HUES48 (cell line): ENCODE data around the gene FHIT.

ENCODE experiments used
- H3K27ac ChIP-seq: one replicate; pipeline ENCODE4 v1.7.0; 2013; ENCODE audit warnings: low read depth, low read length, inconsistent platforms
- H3K27me3 ChIP-seq: 2 replicates; pipeline ENCODE4 v1.6.1; 2013; ENCODE audit warnings: mild to moderate bottlenecking, low read length; ENCODE audit not compliant: control insufficient read depth, insufficient read depth
- H3K36me3 ChIP-seq: 2 replicates; pipeline ENCODE4 v1.6.1; 2013; ENCODE audit warnings: low read length; ENCODE audit not compliant: control insufficient read depth, insufficient read depth
- H3K4me1 ChIP-seq: 2 replicates; pipeline ENCODE4 v1.6.1; 2013; ENCODE audit warnings: mild to moderate bottlenecking, low read length; ENCODE audit not compliant: control insufficient read depth, insufficient read depth
- H3K4me3 ChIP-seq: 2 replicates; pipeline ENCODE4 v1.5.1; 2013; ENCODE audit warnings: mild to moderate bottlenecking, low read depth, low read length
- H3K9ac ChIP-seq: 2 replicates; pipeline ENCODE4 v1.6.1; 2013; ENCODE audit warnings: mild to moderate bottlenecking, low read depth, low read length, moderate library complexity
- H3K9me3 ChIP-seq: 2 replicates; pipeline ENCODE4 v1.6.1; 2013; ENCODE audit warnings: low read length; ENCODE audit not compliant: control insufficient read depth, insufficient read depth

The FHIT gene

GRCh38 chr3:59727902-59728586 is 1523.2 kb downstream of the FHIT start:
- no peak overlapping the region for H3K27ac ChIP-seq
- no peak overlapping the region for H3K9ac ChIP-seq
- no peaks in the 10 kb centered on the region for H3K27me3 ChIP-seq
- no peaks in the 10 kb centered on the region for H3K9me3 ChIP-seq
- no peaks in the 10 kb centered on the region for H3K4me1 ChIP-seq
- H3K4me3 ChIP-seq, result no peak overlapping the region
- no peaks in the 10 kb centered on the region for H3K36me3 ChIP-seq

GRCh38 chr3:59726279-59726678 is 1525.0 kb downstream of the FHIT start:
- Histone ChIP-seq H3K9ac (no peak overlapping the region), H3K9me3 (no peaks in the 10 kb centered on the region), H3K4me3 (no peak overlapping the region), H3K4me1 (no peaks in the 10 kb centered on the region), H3K27ac (no peak overlapping the region), H3K36me3 (no peaks in the 10 kb centered on the region), H3K27me3 (no peaks in the 10 kb centered on the region)

- peak overlapping the region; percentile 85 for H3K27ac ChIP-seq
Observed at GRCh38 chr3:59717679-59718205, 1533.5 kb downstream of the FHIT start.

GRCh38 chr3:59714066-59714465 is 1537.2 kb downstream of the FHIT start:
- peaks cover 18% of the 10 kb centered on the region for H3K4me1 ChIP-seq
- no peaks in the 10 kb centered on the region for H3K9me3 ChIP-seq
- H3K27ac ChIP-seq, result no peak overlapping the region
- H3K4me3 ChIP-seq, result no peak overlapping the region
- H3K36me3 ChIP-seq, result no peaks in the 10 kb centered on the region
- no peak overlapping the region for H3K9ac ChIP-seq
- no peaks in the 10 kb centered on the region for H3K27me3 ChIP-seq

More at GRCh38 chr3:59717679-59718205, 1533.5 kb downstream of the FHIT start:
- Histone ChIP-seq H3K27me3 (no peaks in the 10 kb centered on the region), H3K4me1 (peaks cover 33% of the 10 kb centered on the region), H3K36me3 (no peaks in the 10 kb centered on the region), H3K9me3 (no peaks in the 10 kb centered on the region), H3K4me3 (no peak overlapping the region), H3K9ac (no peak overlapping the region)

GRCh38 chr3:59710554-59710953 is 1540.7 kb downstream of the FHIT start:
- Histone ChIP-seq H3K4me3 (no peak overlapping the region), H3K9me3 (no peaks in the 10 kb centered on the region), H3K27me3 (no peaks in the 10 kb centered on the region), H3K27ac (no peak overlapping the region), H3K9ac (no peak overlapping the region), H3K36me3 (no peaks in the 10 kb centered on the region), H3K4me1 (no peaks in the 10 kb centered on the region)

GRCh38 chr3:59709702-59710553 is 1541.3 kb downstream of the FHIT start:
- no peak overlapping the region for H3K9ac ChIP-seq
- no peaks in the 10 kb centered on the region for H3K4me1 ChIP-seq
- H3K27ac ChIP-seq, result no peak overlapping the region

GRCh38 chr3:59708202-59708601 is 1543.0 kb downstream of the FHIT start:
- Histone ChIP-seq H3K9ac (no peak overlapping the region), H3K4me3 (no peak overlapping the region), H3K27ac (no peak overlapping the region), H3K36me3 (no peaks in the 10 kb centered on the region), H3K4me1 (no peaks in the 10 kb centered on the region), H3K9me3 (no peaks in the 10 kb centered on the region), H3K27me3 (no peaks in the 10 kb centered on the region)

More at GRCh38 chr3:59709702-59710553, 1541.3 kb downstream of the FHIT start:
- Histone ChIP-seq H3K9me3 (no peaks in the 10 kb centered on the region), H3K27me3 (no peaks in the 10 kb centered on the region), H3K4me3 (no peak overlapping the region), H3K36me3 (no peaks in the 10 kb centered on the region)

GRCh38 chr3:59704292-59704691 is 1547.0 kb downstream of the FHIT start:
- no peak overlapping the region for H3K4me3 ChIP-seq

GRCh38 chr3:59699648-59700320 is 1551.5 kb downstream of the FHIT start:
- H3K9me3 ChIP-seq, result no peaks in the 10 kb centered on the region
- H3K27ac ChIP-seq, result no peak overlapping the region
- no peak overlapping the region for H3K4me3 ChIP-seq
- no peaks in the 10 kb centered on the region for H3K4me1 ChIP-seq
- no peaks in the 10 kb centered on the region for H3K27me3 ChIP-seq
- no peak overlapping the region for H3K9ac ChIP-seq
- no peaks in the 10 kb centered on the region for H3K36me3 ChIP-seq

More at GRCh38 chr3:59704292-59704691, 1547.0 kb downstream of the FHIT start:
- Histone ChIP-seq H3K4me1 (no peaks in the 10 kb centered on the region), H3K9me3 (no peaks in the 10 kb centered on the region), H3K27ac (no peak overlapping the region), H3K9ac (no peak overlapping the region), H3K27me3 (no peaks in the 10 kb centered on the region), H3K36me3 (no peaks in the 10 kb centered on the region)
